GM12873 (cell line): ENCODE data around the gene PLD3.

Source experiments
- TF ChIP-seq, protein P1 (sequence below): IDR thresholded peaks from 2 replicates; pipeline ENCODE4 v1.5.1; 2012; ENCODE audit warnings: low read depth, mild to moderate bottlenecking, moderate library complexity, low read length, control low read depth; ENCODE audit not compliant: insufficient read depth; ENCODE audit errors: missing control alignments

PLD3 gene

DNA sequence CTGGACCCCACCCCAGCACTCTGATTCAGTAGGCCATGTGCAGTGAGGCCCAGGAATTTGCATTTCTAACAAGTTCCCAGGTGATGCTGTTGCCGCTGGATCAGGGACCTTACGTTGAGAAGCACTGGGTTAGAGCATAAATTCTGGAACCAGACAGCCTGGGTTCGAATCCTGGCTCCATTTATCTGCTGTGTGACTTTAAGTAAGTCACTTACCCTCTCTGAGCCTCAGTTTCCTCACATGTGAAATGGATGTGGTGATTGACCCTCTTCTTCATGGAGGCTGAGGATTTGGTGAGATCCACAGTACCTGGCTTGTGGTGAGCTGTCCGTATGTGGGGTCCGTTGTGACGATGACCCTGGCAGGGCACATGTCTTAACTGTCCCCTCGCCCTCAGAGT, 25.6 kb downstream of the PLD3 start:
- TF ChIP-seq, protein P1, sequence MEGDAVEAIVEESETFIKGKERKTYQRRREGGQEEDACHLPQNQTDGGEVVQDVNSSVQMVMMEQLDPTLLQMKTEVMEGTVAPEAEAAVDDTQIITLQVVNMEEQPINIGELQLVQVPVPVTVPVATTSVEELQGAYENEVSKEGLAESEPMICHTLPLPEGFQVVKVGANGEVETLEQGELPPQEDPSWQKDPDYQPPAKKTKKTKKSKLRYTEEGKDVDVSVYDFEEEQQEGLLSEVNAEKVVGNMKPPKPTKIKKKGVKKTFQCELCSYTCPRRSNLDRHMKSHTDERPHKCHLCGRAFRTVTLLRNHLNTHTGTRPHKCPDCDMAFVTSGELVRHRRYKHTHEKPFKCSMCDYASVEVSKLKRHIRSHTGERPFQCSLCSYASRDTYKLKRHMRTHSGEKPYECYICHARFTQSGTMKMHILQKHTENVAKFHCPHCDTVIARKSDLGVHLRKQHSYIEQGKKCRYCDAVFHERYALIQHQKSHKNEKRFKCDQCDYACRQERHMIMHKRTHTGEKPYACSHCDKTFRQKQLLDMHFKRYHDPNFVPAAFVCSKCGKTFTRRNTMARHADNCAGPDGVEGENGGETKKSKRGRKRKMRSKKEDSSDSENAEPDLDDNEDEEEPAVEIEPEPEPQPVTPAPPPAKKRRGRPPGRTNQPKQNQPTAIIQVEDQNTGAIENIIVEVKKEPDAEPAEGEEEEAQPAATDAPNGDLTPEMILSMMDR: no peak

DNA sequence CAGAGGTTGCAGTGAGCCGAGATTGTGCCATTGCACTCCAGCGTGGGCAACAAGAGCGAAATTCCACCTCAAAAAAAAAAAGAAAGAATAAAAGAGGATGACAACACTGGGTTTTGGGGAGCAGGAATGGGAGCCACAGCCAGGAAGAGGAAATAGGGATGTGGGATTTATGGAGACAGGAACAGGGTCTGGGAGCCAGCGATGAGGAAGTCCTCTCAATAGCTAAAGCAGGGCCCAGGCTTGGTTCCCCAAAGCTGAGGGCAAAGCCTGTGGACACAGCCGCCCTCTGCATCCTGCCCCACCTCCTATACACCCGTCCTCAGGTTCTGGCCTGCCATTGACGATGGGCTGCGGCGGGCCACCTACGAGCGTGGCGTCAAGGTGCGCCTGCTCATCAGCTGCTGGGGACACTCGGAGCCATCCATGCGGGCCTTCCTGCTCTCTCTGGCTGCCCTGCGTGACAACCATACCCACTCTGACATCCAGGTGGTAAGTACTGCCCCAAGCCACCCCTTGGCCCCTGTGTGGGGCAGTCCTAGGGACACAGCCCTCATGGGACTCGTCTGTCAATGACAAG, 27.9 kb downstream of the PLD3 start:
- TF ChIP-seq, protein P1: no peak

DNA sequence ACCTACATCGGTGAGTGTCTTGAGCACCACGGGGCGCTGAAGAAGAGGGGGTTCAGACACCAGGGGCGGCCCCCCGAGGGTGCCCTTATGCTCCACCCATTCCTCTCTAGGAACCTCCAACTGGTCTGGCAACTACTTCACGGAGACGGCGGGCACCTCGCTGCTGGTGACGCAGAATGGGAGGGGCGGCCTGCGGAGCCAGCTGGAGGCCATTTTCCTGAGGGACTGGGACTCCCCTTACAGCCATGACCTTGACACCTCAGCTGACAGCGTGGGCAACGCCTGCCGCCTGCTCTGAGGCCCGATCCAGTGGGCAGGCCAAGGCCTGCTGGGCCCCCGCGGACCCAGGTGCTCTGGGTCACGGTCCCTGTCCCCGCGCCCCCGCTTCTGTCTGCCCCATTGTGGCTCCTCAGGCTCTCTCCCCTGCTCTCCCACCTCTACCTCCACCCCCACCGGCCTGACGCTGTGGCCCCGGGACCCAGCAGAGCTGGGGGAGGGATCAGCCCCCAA, 29.4 kb downstream of the PLD3 start:
- TF ChIP-seq, protein P1: no peak

DNA sequence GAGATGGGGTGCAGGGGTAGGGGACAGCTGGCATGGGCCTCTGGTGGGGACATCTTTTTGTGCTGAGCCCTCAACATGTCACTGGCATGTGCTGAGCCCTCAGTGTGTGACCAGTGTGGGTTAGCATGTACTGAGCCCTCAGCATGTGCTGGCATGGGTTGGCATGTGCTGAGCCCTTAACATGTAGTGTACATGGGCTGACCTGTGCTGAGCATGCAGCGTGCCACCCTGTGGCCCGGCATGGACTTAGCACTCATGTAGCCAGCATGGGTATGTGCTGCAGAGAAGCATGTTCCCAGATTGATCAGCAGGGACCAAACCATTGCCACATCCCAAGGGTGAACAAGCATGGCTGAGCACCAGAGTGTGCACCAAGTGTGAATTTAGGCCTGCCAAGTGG, 30.0 kb downstream of the PLD3 start:
- TF ChIP-seq, protein P1: peak; percentile 5

DNA sequence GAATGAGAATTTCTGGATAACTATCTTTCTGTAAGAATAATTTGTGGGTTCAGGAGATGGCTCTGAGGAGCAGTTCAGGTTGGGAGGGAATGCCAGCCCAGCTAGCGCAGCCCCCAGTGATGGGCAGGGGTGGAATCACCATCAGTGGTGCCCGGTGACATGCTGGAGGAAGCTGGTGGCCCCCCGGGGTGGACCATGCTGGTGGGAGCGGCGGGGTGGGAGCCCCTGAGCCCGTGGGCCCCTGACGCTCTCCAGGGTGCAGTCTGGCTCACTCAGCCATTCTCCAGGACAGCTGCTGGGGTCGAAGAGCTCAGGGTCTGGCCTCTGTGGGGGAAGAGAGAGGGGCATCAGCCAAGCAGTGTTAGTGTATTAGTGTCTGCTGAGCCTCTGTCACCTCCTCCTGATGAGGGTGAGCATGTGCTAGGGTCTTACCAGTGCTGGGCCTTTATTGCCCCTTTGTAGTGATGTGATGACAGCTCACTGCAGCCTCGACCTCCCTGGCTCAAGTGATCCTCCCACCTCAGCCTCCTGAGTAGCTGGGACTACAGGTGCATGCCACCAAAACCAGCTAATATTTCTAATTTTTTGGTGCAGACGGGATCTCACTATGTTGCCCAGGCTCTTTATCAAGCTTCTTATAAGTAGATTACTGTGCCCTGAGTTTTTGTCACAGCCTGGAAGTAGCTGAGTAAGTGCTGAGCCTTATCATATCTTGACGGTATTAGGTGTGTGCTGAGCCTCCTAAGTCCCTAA, 31.1 kb downstream of the PLD3 start:
- TF ChIP-seq, protein P1: no peak

DNA sequence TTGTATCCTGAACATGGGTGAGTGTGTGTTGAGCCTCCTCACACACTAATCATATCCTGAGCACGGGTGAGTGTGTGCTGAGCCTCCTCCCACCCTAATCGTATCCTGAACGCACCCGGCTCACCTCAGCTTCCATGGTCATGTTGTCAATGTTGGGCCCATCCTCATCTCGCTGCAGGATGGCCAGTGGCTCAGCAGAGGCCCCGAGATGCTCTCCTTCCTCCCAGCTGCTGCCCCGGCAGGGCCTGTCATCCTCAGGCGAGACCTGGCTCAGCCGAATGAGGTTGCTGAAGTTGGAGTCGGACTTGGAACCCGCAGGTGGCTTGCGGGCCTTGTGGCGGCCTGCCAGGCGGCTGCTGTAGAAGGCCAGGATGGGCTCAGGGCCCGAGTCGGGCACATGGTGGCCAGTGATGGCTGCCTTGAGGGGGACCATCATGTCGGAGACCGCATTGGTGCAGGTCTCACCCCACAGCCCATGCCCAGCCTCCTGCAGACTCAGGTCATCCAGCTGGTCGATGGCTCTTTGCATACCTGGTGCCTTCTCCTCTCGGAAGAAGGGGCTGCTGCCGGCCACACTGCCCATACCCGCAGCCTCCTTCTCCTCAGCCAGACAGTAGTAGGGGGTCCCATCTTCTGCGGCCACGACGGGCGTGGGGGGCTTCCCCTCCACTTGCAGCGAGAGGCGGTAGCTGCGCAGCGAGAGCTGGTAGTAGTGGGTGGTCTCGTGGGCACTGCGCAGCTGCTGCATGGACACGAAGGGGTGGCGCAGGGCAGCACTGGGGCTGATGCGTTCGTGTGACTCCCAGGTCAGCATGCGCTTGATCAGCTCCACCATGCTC, 31.9 kb downstream of the PLD3 start:
- TF ChIP-seq, protein P1: no peak

DNA sequence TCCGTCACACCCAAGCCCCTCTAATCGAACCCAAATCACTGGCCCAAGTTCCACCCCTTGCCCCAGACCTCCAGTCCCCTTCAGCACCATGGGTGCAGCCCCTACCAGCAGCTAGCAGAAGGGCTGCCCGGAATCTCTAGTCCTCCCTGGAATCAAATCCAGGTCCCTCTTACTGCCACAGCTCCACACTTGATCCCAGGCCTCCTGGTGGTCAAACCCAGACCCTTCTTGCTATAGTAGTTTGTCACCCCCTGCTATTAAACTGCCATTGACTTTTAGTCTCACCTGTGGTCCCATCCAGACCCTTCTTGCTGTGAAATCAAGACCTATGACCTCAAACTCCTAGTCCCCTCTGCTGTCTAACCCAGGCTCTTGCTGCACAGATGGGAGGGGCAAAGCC, 32.8 kb downstream of the PLD3 start:
- TF ChIP-seq, protein P1: peak; percentile 27
